Stimulated activated CD4-positive, alpha-beta T cell treated with anti-CD3 and anti-CD28 coated beads, Interleukin-2, amount 100 ng/mL, for 24 hours (primary cell): Measurements from ENCODE around the gene LYPD4.
"Not testable (repeated sequence)": the region's sequence is repeated elsewhere in the genome, so short reads cannot be mapped to it uniquely, and the experiment has no call there.

Experiments used
- DNase-seq, 2 donors: peaks; one replicate each; pipeline ENCODE4 v3.0.0-alpha.2; 2020

Gene LYPD4

GRCh38 chr19:41796362-41796761 is 48.1 kb downstream of the LYPD4 start, which contains the start of gene CEACAM3:
Gene CEACAM3 (plus strand): TSS chr19:41796587. CDS start chr19:41796678, 91 bp downstream.
- DNase-seq: no peak

GRCh38 chr19:41795031-41795461 is 49.4 kb downstream of the LYPD4 start:
- peak; percentile 62 to 74 for DNase-seq

- no peak for DNase-seq
Observed at GRCh38 chr19:41793414-41793727, 51.1 kb downstream of the LYPD4 start.

GRCh38 chr19:41792513-41793413 is 51.7 kb downstream of the LYPD4 start:
- peak; percentile 55 to 68 for DNase-seq

GRCh38 chr19:41789053-41789452 is 55.4 kb downstream of the LYPD4 start:
- DNase-seq: not testable (repeated sequence)

- DNase-seq: not testable (repeated sequence)
Observed at GRCh38 chr19:41788518-41788917, 56.0 kb downstream of the LYPD4 start.
